ELF-1 (cell line): ENCODE measurements around the gene RAVER1.
A peak's percentile ranks its signal among the peaks of the same experiment; 100 is the strongest.

Source experiments
- DNase-seq: peaks from one replicate; pipeline ENCODE4 v3.0.0-alpha.2; 2016; ENCODE audit warnings: low read depth, low spot score

The RAVER1 gene

DNA sequence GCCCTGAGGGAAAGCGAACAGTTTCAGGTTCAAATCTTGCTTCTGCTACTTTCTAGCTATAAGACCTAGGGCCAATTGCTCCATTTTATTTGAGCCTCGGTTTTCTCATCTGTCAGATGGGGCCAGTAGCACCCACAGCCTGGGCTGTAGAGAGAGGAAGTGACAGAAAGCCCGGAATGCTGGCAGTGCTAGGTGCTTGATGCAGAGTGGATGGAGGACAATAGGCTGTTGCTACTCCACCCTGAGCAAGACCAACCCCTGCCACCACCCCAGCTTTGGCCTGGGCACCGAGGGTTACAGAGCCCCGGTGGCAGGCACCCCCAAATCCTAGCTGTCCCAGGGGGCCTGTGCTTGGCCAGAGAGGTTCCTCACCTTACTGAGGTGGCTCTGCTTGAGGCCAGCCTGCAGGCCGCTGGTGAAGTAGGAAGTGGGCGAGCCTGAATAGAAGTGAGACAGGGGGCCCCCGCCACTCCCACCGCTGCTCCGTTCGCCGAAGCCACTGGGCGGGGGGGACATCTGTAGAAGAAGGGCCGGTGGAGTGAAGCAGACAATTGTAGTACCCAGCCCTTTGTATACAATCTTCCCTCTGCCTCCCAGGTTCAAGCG is 15.4 kb downstream of the RAVER1 start:
- DNase-seq: no peak

GRCh38 chr19:10317045-10317856 is 16.1 kb downstream of the RAVER1 start:
- no peak for DNase-seq

- no peak for DNase-seq
Measured at GRCh38 chr19:10316229-10317044, 16.9 kb downstream of the RAVER1 start.

DNA sequence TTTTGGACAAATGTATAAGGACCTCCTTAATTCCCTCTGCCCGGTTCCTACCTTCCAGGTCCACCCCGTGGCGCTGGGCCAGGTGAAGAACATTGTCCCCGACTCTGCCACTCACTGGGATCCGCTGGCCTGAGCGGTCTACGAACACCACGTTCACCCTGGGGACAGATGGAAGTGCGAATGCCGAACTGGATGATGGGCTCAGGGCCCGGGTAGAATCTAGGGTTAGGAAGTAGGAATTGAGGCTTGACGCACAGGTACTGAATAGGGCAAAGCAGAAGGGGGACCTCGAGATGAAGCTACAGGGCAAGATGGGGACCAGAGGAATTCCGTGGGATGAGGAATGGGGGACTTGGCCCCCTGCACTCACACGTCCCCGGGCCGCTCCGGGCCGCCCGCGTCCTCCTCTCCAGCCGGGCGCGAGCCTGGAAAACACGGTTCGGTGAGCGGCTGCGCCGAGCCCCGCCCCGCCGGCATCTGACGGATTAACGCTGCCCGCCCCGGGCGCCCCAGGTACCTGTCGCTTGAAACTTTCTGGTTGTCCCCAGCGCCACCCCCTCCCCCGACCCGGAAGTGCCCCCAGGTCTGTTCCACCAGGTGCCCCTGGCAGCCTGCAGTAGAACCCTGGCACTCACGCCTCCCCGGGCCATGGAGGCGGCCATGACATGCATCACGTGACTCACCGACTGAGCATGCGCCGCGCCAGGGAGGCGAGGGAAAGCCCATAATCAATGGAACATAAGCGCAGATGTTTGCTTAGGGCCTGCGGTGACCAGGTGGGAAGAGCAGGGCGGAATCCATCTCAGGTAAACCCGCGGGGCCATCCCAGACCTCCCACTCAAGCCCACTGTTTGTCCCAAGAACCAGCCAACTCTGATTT is 17.8 kb downstream of the RAVER1 start, which contains the start of gene FDX2:
Gene FDX2, minus strand, starts transcription at position 681 of the 880 bp plus-strand sequence. Its CDS starts 19 bp downstream, at position 662.
- peak; percentile 87 for DNase-seq

GRCh38 chr19:10309423-10309822 is 23.9 kb downstream of the RAVER1 start, which contains the start of gene ZGLP1:
ZGLP1 (minus strand) TSS chr19:10309815.
- DNase-seq: no peak

- DNase-seq: no peak
Measured at GRCh38 chr19:10306327-10306726, 27.0 kb downstream of the RAVER1 start.

DNA sequence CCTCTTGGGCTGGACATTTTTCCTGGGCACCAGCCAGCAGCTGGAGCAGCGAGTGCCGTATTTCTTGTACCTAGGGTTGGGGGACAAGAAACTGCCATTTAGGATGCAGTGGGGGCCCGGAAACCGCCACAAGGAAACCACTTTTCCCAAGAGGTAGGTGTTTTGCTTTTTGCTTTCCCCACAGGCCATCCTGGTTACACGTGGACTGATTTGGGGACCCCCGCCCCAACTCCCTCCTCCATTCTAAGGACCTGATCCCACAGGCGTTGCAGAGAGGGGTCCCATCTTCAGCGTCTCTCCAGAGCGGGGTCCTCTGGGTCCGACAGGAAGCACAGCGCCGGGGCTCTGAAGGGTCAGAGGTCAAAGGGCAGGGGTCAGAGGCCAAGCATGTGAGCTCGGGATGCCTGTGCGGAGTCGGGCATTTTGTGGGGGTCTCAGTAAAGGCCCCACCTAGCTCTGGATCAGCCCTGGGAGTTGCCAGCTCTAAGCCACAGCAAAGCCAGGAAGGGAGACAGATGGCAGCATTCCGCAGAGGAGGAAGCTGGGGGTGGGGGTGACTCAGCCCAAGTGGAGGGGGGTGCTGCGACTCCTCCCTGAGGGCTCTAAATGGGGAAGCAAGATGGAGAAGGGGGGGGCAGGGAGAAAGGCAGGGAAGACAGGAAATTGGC is 28.1 kb downstream of the RAVER1 start:
- DNase-seq: no peak

GRCh38 chr19:10299545-10300458 is 33.5 kb downstream of the RAVER1 start:
- DNase-seq: no peak

DNA sequence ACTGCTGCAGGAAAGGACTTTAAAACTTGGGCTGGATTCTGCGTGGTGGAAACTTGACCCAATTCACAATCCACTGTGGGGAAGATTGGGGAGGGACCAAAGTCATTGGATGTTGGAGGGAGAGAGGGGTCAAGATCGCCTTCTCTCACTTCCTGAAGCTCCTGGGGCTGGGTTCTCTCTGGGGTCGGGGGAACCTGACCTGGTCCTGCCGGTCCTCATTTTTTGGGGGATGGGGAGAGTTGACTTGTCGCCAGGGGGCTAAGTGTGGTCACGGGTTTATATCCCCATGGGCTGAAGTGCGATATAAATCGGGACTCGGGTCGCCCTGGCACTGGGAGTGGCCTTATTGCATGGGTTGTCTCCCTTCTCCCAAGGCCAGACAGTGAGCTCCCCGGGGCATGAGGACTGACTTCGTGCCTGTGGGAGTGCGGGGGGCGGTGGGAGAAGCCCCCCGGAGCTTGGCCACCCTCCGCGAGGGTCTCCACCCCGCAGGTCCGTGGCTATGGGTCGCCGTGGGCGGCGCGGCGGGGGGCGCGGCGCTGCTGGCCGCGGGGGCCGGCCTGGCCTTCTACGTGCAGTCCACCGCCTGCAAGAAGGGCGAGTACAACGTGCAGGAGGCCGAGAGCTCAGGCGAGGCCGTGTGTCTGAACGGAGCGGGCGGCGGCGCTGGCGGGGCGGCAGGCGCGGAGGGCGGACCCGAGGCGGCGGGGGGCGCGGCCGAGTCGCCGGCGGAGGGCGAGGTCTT is 37.3 kb downstream of the RAVER1 start:
- peak; percentile 50 for DNase-seq

GRCh38 chr19:10295305-10295846 is 38.0 kb downstream of the RAVER1 start:
- DNase-seq: peak; percentile 39

GRCh38 chr19:10294368-10294697 is 39.0 kb downstream of the RAVER1 start:
- DNase-seq: peak; percentile 73

- peak; percentile 20 for DNase-seq
Measured at GRCh38 chr19:10293637-10294367, 39.5 kb downstream of the RAVER1 start.

- DNase-seq: no peak
Measured at GRCh38 chr19:10292789-10293636, 40.3 kb downstream of the RAVER1 start.

DNA sequence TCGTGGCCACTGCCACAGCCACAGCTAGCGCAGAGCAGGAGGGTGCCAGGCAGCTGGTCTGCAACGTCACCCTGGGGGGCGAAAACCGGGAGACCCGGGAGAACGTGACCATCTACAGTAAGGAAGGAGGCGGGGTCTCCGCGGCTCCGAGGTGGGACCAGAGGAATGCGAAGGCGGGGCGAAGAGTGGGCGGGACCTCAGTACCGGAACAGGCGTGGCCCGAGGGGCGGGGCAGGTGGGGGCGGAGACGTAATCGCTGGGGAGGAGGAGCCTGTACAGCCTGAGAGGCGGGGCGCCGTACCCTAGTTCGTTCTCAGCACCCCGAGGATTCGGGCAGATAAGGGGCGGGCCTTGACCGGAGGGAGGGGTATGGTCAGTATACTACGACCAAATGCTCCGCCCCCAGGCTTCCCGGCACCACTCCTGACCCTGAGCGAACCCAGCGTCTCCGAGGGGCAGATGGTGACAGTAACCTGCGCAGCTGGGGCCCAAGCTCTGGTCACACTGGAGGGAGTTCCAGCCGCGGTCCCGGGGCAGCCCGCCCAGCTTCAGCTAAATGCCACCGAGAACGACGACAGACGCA is 41.0 kb downstream of the RAVER1 start:
- DNase-seq: peak; percentile 83

DNA sequence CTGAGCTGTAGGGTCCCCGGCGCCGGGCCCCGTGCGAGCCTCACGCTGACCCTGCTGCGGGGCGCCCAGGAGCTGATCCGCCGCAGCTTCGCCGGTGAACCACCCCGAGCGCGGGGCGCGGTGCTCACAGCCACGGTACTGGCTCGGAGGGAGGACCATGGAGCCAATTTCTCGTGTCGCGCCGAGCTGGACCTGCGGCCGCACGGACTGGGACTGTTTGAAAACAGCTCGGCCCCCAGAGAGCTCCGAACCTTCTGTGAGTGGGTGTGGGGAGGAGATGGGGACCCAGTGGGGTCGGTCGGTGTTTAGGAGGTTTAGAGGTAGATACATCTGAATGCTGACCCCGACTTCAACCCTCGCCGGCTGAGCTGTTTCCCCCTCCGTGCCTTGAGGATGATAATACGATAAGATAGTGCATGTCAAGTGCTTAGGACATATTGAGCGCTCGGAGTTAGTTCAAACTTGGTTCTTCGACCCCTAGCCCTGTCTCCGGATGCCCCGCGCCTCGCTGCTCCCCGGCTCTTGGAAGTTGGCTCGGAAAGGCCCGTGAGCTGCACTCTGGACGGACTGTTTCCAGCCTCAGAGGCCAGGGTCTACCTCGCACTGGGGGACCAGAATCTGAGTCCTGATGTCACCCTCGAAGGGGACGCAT is 41.6 kb downstream of the RAVER1 start:
- DNase-seq: peak; percentile 34
